Measurements from ENCODE around the gene TCFL5. TPM values are rescaled to one million over a fixed set of nuclear protein-coding genes. Genes with fewer than 3 reads are reported as not detected.
A peak's percentile ranks its signal among the peaks of the same experiment; 100 is the strongest.

TCFL5 gene
- total RNA-seq, 4 donors from 2014 or later: 12.0 to 28.9 (median 13.8) TPM

- H3K27ac ChIP-seq: no peak overlapping the region
- H3K36me3 ChIP-seq: peaks cover 0 to 33% of the 10 kb centered on the region in 2 donors
- ATAC-seq: no peak
- WGBS, 2 donors (ENCODE audit: low coverage in 1 of 2): 89 to 97% methylated on average over 5 to 6 of the region's 12 CpGs
- peak overlapping the region in 1 of 2 donors; percentile 56 for H3K4me3 ChIP-seq
- TF ChIP-seq EP300 (IDR thresholded peaks at IDR 0.05): no peak
- TF ChIP-seq, protein P1, sequence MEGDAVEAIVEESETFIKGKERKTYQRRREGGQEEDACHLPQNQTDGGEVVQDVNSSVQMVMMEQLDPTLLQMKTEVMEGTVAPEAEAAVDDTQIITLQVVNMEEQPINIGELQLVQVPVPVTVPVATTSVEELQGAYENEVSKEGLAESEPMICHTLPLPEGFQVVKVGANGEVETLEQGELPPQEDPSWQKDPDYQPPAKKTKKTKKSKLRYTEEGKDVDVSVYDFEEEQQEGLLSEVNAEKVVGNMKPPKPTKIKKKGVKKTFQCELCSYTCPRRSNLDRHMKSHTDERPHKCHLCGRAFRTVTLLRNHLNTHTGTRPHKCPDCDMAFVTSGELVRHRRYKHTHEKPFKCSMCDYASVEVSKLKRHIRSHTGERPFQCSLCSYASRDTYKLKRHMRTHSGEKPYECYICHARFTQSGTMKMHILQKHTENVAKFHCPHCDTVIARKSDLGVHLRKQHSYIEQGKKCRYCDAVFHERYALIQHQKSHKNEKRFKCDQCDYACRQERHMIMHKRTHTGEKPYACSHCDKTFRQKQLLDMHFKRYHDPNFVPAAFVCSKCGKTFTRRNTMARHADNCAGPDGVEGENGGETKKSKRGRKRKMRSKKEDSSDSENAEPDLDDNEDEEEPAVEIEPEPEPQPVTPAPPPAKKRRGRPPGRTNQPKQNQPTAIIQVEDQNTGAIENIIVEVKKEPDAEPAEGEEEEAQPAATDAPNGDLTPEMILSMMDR (IDR thresholded peaks at IDR 0.05): no peak
- TF ChIP-seq POLR2A (IDR thresholded peaks at IDR 0.05): no peak
- TF ChIP-seq POLR2AphosphoS5 (IDR thresholded peaks at IDR 0.05): no peak
- H3K4me1 ChIP-seq: peaks cover 0 to 27% (median 7%) of the 10 kb centered on the region in 3 donors
- H3K9me3 ChIP-seq: no peaks in the 10 kb centered on the region
- H3K27me3 ChIP-seq: no peaks in the 10 kb centered on the region
Observed at GRCh38 chr20:62859721-62860120, 1.9 kb downstream of the TCFL5 start.

GRCh38 chr20:62858058-62858830 is 3.4 kb downstream of the TCFL5 start:
- Histone ChIP-seq H3K4me3 (no peak overlapping the region), H3K27me3 (no peaks in the 10 kb centered on the region), H3K27ac (no peak overlapping the region), H3K9me3 (no peaks in the 10 kb centered on the region), H3K4me1 (peaks cover 0 to 27% (median 7%) of the 10 kb centered on the region in 3 donors), H3K36me3 (peaks cover 0 to 48% of the 10 kb centered on the region in 2 donors)
- ATAC-seq: no peak
- 83 to 90% methylated on average over 8 to 17 of the region's 23 CpGs for WGBS, 2 donors (ENCODE audit: low coverage in 1 of 2)
- TF ChIP-seq, protein P1 (IDR thresholded peaks at IDR 0.05): no peak
- TF ChIP-seq EP300 (IDR thresholded peaks at IDR 0.05) (no peak), POLR2AphosphoS5 (IDR thresholded peaks at IDR 0.05) (no peak), POLR2A (IDR thresholded peaks at IDR 0.05) (no peak)

DNA sequence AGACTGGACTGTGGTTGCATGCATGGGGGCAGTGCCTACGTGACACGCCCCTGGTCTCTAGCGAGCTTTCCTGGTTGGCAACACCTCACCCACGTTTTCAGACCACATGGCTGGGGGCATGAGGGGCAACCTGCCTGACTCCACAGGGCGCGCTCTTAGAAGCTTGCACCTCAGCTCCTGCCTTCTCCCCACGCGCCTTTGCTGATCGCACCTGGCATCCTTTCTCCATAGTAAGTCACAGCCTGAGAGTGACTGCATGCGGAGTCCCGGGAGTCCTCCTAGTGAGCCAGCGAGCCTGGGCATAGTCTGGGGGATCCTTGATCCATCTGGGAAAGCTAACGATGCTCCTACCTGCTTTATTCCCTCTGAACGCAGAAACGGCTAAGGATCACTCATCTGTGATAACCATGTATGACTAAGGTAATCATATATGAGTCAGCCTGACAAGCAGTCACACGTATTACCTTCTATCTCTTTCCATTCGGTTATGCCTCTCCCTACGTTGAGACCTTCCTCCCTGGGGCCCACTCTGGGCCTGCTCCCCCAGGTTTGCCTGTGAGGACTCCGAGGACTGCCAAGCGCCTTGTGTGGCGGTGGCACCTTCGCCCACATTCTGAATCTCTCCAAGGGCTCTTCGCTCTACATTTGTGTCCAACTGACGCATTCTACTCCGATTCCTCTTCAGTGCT is 4.5 kb downstream of the TCFL5 start:
- no peak for ATAC-seq
- peaks cover 0 to 60% of the 10 kb centered on the region in 2 donors for H3K36me3 ChIP-seq
- no peak overlapping the region for H3K27ac ChIP-seq
- no peaks in the 10 kb centered on the region for H3K9me3 ChIP-seq
- H3K27me3 ChIP-seq: no peaks in the 10 kb centered on the region
- TF ChIP-seq EP300 (IDR thresholded peaks at IDR 0.05) (no peak), POLR2A (IDR thresholded peaks at IDR 0.05) (no peak)
- TF ChIP-seq, protein P1 (IDR thresholded peaks at IDR 0.05): no peak
- H3K4me3 ChIP-seq: no peak overlapping the region
- peaks cover 0 to 21% (median 7%) of the 10 kb centered on the region in 3 donors for H3K4me1 ChIP-seq
- 96 to 100% methylated on average over 9 to 23 of the region's 25 CpGs for WGBS, 2 donors (ENCODE audit: low coverage in 1 of 2)

DNA sequence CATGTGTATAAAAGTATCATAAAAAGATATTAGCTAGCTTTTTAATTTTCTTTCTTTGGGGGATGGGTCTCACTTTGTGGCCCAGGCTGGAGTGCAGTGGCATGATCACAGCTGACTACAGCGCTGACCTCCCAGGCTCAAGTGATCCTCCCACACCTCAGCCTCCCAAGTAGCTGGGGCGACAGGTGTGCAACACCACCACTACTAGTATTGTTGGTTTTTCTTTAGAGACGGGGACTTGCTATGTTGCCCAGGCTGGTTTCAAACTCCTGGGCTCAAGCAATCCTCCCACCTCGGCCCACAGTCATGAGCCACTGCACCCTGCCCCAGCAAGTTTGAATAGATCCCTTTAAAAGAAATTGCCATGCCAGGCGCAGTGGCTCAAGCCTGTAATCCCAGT is 6.5 kb downstream of the TCFL5 start:
- Histone ChIP-seq H3K9me3 (no peaks in the 10 kb centered on the region), H3K4me3 (no peak overlapping the region), H3K27ac (no peak overlapping the region), H3K27me3 (no peaks in the 10 kb centered on the region), H3K36me3 (peaks cover 0 to 73% of the 10 kb centered on the region in 2 donors), H3K4me1 (peaks cover 0 to 12% (median 1%) of the 10 kb centered on the region in 3 donors)
- TF ChIP-seq POLR2A (IDR thresholded peaks at IDR 0.05): no peak
- TF ChIP-seq, protein P1 (IDR thresholded peaks at IDR 0.05): no peak
- TF ChIP-seq EP300 (IDR thresholded peaks at IDR 0.05): no peak
- TF ChIP-seq POLR2AphosphoS5 (IDR thresholded peaks at IDR 0.05): no peak
- 88 to 100% methylated on average over 3 to 4 of the region's 5 CpGs for WGBS, 2 donors (ENCODE audit: low coverage in 1 of 2)
- ATAC-seq: no peak
